IMR-90 (cell line): ENCODE results near the gene CTTN. TPM values are rescaled to one million over a fixed set of nuclear protein-coding genes. Genes with fewer than 3 reads are reported as not detected.

Source experiments
- ATAC-seq: fragments of 200-7000 bp; cut with Tn5 transposase; 2 replicates; pipeline ENCODE4 v1.9.1; 2020; ENCODE audit warnings: low read depth, mild to moderate bottlenecking, moderate library complexity
- BruUV-seq: library from RNA; stranded (reverse); fragments of 400-500 nt; replicated peaks from 2 replicates; lab custom pipeline; 2021; lab: Mats Ljungman, UMichigan
- CTCF ChIA-PET: fragments of 300-600 bp; formaldehyde crosslinking; extraction: SDS; loops from one replicate; lab custom pipeline; 2021; ENCODE audit warnings: antibody characterized with exemption; lab: Yijun Ruan, JAX
- POLR2A ChIA-PET: fragments of 300-600 bp; sonication (Branson Sonifier 250); formaldehyde crosslinking; loops from one replicate; lab custom pipeline; 2022; ENCODE audit warnings: antibody characterized with exemption; ENCODE audit not compliant: unreplicated experiment; lab: Charles Lee
- DNase-seq: peaks from one replicate; pipeline ENCODE4 v3.0.0; 2013
- H2AFZ ChIP-seq: replicated peaks from 2 replicates; pipeline ENCODE3; 2013; ENCODE audit warnings: low read length, mild to moderate bottlenecking; ENCODE audit not compliant: poor library complexity
- H2AK5ac ChIP-seq: 2 replicates; pipeline ENCODE4 v1.6.1; 2013; ENCODE audit warnings: low read depth, low read length, inconsistent platforms
- H2AK9ac ChIP-seq: replicated peaks from 2 replicates; pipeline ENCODE3; 2013; ENCODE audit warnings: mild to moderate bottlenecking, low read depth, low read length, moderate library complexity; ENCODE audit not compliant: poor library complexity
- H2BK120ac ChIP-seq: 2 replicates; pipeline ENCODE4 v1.6.1; 2013; ENCODE audit warnings: low read depth, low read length, inconsistent platforms
- H2BK15ac ChIP-seq: 3 replicates; pipeline ENCODE4 v1.6.1; 2013; ENCODE audit warnings: low read depth, low read length, inconsistent platforms
- H2BK20ac ChIP-seq: 2 replicates; pipeline ENCODE4 v1.6.1; 2013; ENCODE audit warnings: low read depth, mild to moderate bottlenecking, inconsistent platforms, low read length, moderate library complexity
- H2BK5ac ChIP-seq: 2 replicates; pipeline ENCODE4 v1.6.1; 2013; ENCODE audit warnings: mild to moderate bottlenecking, low read depth, low read length, inconsistent platforms; ENCODE audit not compliant: poor library complexity, severe bottlenecking
- H3K14ac ChIP-seq: replicated peaks from 2 replicates; pipeline ENCODE4 v1.6.1; 2013; ENCODE audit warnings: low read depth, low read length, inconsistent platforms
- H3K18ac ChIP-seq: 2 replicates; pipeline ENCODE4 v1.6.1; 2013; ENCODE audit warnings: low read depth, low read length, control low read depth
- H3K23ac ChIP-seq: 2 replicates; pipeline ENCODE4 v1.6.1; 2013; ENCODE audit warnings: low read depth, low read length, inconsistent platforms
- H3K27ac ChIP-seq: 2 replicates; pipeline ENCODE4 v1.5.1; 2013; ENCODE audit warnings: mild to moderate bottlenecking, control low read depth, low read length; ENCODE audit not compliant: insufficient read depth
- H3K27me3 ChIP-seq: 2 replicates; pipeline ENCODE4 v1.6.1; 2013; ENCODE audit warnings: low read length; ENCODE audit not compliant: control insufficient read depth, insufficient read depth
- H3K36me3 ChIP-seq: 2 replicates; pipeline ENCODE4 v1.6.1; 2013; ENCODE audit warnings: low read length, mixed read lengths; ENCODE audit not compliant: control insufficient read depth, insufficient read depth
- H3K4ac ChIP-seq: 2 replicates; pipeline ENCODE4 v1.6.1; 2013; ENCODE audit warnings: low read depth, low read length, inconsistent platforms
- H3K4me1 ChIP-seq: 2 replicates; pipeline ENCODE4 v1.6.1; 2013; ENCODE audit warnings: low read length, mixed read lengths; ENCODE audit not compliant: control insufficient read depth, insufficient read depth
- H3K4me2 ChIP-seq: 2 replicates; pipeline ENCODE4 v1.6.1; 2013; ENCODE audit warnings: low read depth, mild to moderate bottlenecking, control low read depth, low read length, moderate library complexity
- H3K4me3 ChIP-seq: 2 replicates; pipeline ENCODE4 v1.5.1; 2013; ENCODE audit warnings: low read depth, mild to moderate bottlenecking, control low read depth, low read length, moderate library complexity; ENCODE audit not compliant: insufficient read depth
- H3K56ac ChIP-seq: 2 replicates; pipeline ENCODE4 v1.6.1; 2013; ENCODE audit warnings: low read length, inconsistent platforms; ENCODE audit not compliant: insufficient read depth; ENCODE audit errors: extremely low read depth
- H3K79me1 ChIP-seq, 2 experiments: 2 replicates each; pipeline ENCODE4 v1.6.1; 2013; ENCODE audit warnings: low read length in 2 of 2, inconsistent platforms in 1 of 2, low read depth in 1 of 2
- H3K9ac ChIP-seq: 2 replicates; pipeline ENCODE4 v1.6.1; 2013; ENCODE audit warnings: low read depth, low read length, control low read depth
- H3K9me1 ChIP-seq: 2 replicates; pipeline ENCODE4 v1.6.1; 2013; ENCODE audit warnings: low read length, inconsistent platforms; ENCODE audit not compliant: insufficient read depth
- H3K9me3 ChIP-seq: 2 replicates; pipeline ENCODE4 v1.6.1; 2013; ENCODE audit warnings: low read length; ENCODE audit not compliant: control insufficient read depth, insufficient read depth
- H4K20me1 ChIP-seq: 2 replicates; pipeline ENCODE4 v1.6.1; 2013; ENCODE audit warnings: low read length, inconsistent platforms; ENCODE audit not compliant: insufficient read depth
- H4K5ac ChIP-seq: 2 replicates; pipeline ENCODE4 v1.6.1; 2013; ENCODE audit warnings: mild to moderate bottlenecking, low read depth, low read length, control low read depth
- H4K8ac ChIP-seq, 2 experiments: 2 replicates each; pipeline ENCODE4 v1.6.1; 2013; ENCODE audit warnings: low read depth in 2 of 2, low read length in 2 of 2, control low read depth in 1 of 2, inconsistent platforms in 1 of 2
- H4K91ac ChIP-seq: 2 replicates; pipeline ENCODE4 v1.6.1; 2013; ENCODE audit warnings: low read depth, low read length, inconsistent platforms; ENCODE audit not compliant: insufficient read depth
- RFX5 ChIP-seq: IDR thresholded peaks from 2 replicates; pipeline ENCODE4 v1.8.0; 2012; ENCODE audit warnings: low read depth, mild to moderate bottlenecking, low read length, moderate library complexity
- WGBS, 2 experiments: methylation state at CpG; one replicate each; pipeline versions ENCODE4 v1.1.5 to v1.1.7; 2013; ENCODE audit warnings: missing lambda C conversion rate in 2 of 2; ENCODE audit not compliant: insufficient read length in 1 of 2; ENCODE audit errors: extremely low coverage in 2 of 2; 5-methylcytosine and 5-hydroxymethylcytosine counted together
- dilution Hi-C: fragments of 300-500 bp; cut with HindIII; formaldehyde crosslinking; loops from one replicate; pipeline ENCODE4 v1.14.3; 2018; ENCODE audit warnings: low sequenced_read_pairs; ENCODE audit not compliant: unreplicated experiment
- in situ Hi-C: fragments of 300-500 bp; cut with MboI; formaldehyde crosslinking; loops from 3 replicates; pipeline ENCODE4 v1.14.3; 2019; ENCODE audit warnings: low sequenced_read_pairs, inconsistent platforms, mixed read lengths
- intact Hi-C: fragments of 100-400 bp; cut with micrococcal nuclease; formaldehyde crosslinking; loops from 2 replicates; pipeline ENCODE4 v1.10.0; 2022
- polyA plus RNA-seq, 3 experiments: library from polyadenylated mRNA; depleted of rRNA; stranded (reverse); fragments of >200 nt; gene quantifications; 2 replicates each; pipeline ENCODE4 v1.2.3, GENCODE V29; 2012; ENCODE audit warnings: low replicate concordance in 1 of 3
- total RNA-seq: library from RNA; depleted of rRNA; stranded (reverse); fragments of >200 nt; gene quantifications from 2 replicates; pipeline ENCODE4 v1.2.3, GENCODE V29; 2012

Gene CTTN
- total and polyA plus RNA-seq, 2 of the 4 experiments (the other 2 are of a cell fraction) = 287 to 296 TPM

DNA sequence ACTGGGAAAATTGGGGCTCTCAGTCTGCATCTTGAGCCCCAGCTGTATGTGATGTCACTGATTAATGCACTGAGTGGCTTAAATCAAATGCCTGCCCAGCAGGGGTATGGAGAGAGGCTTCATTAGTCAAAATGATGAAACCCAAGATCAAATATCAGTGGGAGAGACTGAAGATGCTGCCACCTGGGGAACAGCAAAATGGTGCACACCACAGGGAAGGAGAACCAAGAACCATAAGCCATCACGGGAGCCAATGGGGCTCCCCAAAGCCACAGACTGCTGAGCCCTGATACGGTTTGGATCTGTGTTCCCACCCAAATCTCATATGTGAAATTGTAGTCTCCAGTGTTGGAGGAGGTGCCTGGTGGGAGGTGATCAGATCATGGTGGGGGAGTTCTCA lies 85.6 kb downstream of the CTTN start:
- intact Hi-C loops (no loop called here), in situ Hi-C loops (no loop called here), dilution Hi-C loops (no loop called here)
- Histone ChIP-seq H2BK15ac (no peak overlapping the region), H3K79me1 (no peaks in the 10 kb centered on the region), H2BK20ac (no peak overlapping the region), H3K56ac (no peak overlapping the region), H3K23ac (no peak overlapping the region), H4K5ac (no peak overlapping the region), H3K14ac (no peak overlapping the region), H3K18ac (no peak overlapping the region), H2AK5ac (no peak overlapping the region), H3K27ac (no peak overlapping the region), H3K4me2 (no peak overlapping the region), H3K9me1 (peaks cover 3% of the 10 kb centered on the region; the same call in 1 of the 2 replicates), H4K91ac (no peak overlapping the region), H2AFZ (no peak overlapping the region), H3K9ac (no peak overlapping the region), H3K4ac (no peak overlapping the region), H4K8ac (no peak overlapping the region), H2BK120ac (no peak overlapping the region), H3K4me3 (no peak overlapping the region), H3K4me1 (peaks cover 7% of the 10 kb centered on the region), H4K20me1 (0 out of 2 replicates have a peak, but pooled peaks cover 3% of the 10 kb centered on the region), H2BK5ac (no peak overlapping the region), H3K9me3 (no peaks in the 10 kb centered on the region), H3K36me3 (peaks cover 2% of the 10 kb centered on the region; the same call in 1 of the 2 replicates), H3K27me3 (peaks cover 2% of the 10 kb centered on the region; the same call in 1 of the 2 replicates), H2AK9ac (no peak overlapping the region)
- BruUV-seq = no TSS peak
- WGBS, 2 experiments = no CpG with 5 or more reads among the region's 2 CpGs
- no peak for TF ChIP-seq RFX5
- ATAC-seq (no peak), DNase-seq (no peak)
- POLR2A ChIA-PET = no interaction called here
- CTCF ChIA-PET = interaction anchor here (0.5 to 1.4 kb wide), 2 partner anchors 8 to 16 kb away, joined by 3 to 4 read pairs; no protein-coding TSS in a partner anchor
